UCSD-AML1 (cell line): ENCODE data around the gene SPOCD1.

ENCODE experiments used
- DNase-seq: peaks from one replicate; lab custom pipeline; 2025; ENCODE audit not compliant: unreplicated experiment; lab: John Stamatoyannopoulos, UW

The SPOCD1 gene

DNA sequence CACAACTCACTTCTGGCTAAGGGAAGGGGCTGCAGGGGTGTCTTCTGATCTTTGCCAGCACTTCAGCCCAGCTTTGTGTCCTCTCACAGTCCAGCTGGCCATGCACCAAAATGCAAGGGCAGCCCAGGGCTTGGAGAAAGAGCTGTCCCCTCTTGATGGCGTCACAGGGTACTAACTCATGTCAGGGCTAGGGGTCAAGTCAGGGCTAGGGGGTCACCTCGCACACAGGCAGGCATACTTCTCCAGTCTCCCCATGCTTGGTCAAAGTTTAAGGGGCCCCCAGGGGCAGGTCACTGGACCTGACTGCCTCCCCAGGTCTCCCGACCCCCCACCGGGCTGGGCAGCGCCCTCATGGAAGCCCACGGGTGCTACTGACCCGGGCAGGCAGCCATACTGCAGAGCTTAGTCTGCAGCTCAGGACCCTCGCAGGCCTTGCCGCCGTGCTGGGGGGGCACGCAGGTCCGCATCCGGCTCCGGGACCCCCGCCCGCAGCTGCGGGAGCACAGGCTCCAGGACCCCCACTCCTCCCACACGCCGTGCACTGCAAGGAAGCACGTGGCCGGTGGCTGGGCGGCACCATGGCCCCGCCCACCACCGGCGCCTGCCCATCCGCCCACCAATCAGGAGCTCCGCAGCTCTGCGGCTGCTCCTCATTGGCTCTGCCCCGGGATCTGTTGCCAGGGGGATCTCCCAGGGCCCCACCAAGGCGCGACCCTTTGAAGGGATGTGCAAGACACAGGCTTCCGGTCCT, 73.2 kb downstream of the SPOCD1 start:
- DNase-seq, result no peak
